ENCODE results near the gene AASDHPPT.
"Not testable (repeated sequence)": the region's sequence is repeated elsewhere in the genome, so short reads cannot be mapped to it uniquely, and the experiment has no call there.

AASDHPPT gene, protein sequence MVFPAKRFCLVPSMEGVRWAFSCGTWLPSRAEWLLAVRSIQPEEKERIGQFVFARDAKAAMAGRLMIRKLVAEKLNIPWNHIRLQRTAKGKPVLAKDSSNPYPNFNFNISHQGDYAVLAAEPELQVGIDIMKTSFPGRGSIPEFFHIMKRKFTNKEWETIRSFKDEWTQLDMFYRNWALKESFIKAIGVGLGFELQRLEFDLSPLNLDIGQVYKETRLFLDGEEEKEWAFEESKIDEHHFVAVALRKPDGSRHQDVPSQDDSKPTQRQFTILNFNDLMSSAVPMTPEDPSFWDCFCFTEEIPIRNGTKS

DNA sequence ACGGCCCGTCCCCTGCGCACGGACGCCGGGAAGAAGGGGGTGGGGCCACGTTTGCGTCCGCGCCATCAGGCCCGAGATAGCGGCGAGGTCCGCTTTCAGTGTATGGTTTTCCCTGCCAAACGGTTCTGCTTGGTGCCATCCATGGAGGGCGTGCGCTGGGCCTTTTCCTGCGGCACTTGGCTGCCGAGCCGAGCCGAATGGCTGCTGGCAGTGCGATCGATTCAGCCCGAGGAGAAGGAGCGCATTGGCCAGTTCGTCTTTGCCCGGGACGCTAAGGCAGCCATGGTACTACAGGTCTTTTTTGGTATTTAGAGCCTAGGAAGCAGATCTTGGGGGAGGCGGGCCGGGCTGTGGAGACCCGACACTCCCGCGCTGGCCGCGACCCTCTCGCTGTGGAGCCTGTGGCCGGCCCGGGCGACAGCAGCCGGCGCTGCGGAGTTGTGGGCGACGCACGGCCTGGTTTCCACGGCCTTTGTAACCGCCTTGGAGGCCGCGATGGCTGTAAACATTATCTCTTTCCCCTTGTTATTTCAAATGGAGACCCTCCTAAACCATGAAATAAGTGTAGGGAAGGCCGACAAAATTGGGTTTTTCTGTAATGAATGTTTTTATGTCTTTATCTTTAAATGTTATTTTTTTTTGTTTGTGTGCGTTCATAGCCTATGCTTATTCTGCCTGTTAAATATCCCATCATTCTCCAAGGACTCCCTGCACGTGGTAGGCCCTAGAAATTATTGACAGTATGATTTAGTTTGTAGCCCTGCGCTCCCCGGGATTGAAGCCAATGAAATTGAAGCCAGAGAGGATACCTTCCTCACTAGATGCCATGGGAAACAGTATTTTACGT is at the start of gene AASDHPPT:
Gene AASDHPPT, plus strand, starts transcription at position 54 of the 847 bp plus-strand sequence. Its CDS starts 49 bp downstream, at position 103.
- DNase-seq (ENCODE audit: low spot score) = peak; percentile 30

DNA sequence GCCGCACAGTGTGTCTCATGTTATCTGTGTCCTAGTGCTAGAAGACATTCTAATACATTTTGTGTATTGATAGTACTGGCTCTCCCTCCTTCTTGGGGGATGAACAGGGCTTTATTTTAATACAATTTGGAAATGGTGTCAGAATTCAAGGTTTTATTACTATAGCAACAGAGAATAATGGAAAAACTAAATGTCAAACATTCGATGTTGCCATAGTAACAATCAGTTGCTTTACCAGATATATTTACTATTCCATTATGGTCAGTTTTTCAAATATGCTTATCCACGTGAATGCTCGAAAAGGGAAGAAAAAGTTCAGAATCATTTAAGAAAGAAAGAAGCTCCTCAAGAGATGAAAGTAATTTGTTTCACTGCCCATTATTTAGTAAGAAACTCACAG is 46.9 kb upstream of the AASDHPPT start:
- no peak for DNase-seq (ENCODE audit: low spot score)

DNA sequence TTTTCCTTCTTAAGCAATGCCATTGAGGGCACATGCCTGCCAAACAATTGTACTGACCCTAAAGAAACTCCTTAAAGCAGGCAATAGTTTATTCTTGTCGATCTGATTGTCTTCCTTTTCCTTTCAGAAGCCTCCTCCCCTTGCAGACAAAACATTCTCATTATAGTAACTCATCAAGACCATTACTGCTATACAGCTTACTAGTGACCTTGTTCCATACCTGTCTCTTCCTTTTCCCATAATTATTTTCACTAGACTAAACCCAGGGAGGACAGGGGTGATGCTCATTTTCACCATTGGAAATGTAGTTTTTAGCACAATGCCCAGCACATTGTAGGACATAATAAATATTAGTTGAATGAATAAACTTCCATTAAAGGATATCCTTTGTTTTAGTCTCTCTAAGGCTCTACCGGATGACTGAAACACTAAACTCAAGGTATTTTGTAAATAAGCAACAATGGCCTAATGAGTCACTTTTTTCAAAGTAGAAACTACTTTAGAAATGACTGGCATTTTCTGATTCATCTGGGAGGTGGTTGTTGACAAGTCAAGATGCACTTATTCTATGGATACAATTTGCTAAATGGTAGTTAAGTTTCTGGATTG is 46.2 kb upstream of the AASDHPPT start:
- peak; percentile 90 for DNase-seq (ENCODE audit: low spot score)

DNA sequence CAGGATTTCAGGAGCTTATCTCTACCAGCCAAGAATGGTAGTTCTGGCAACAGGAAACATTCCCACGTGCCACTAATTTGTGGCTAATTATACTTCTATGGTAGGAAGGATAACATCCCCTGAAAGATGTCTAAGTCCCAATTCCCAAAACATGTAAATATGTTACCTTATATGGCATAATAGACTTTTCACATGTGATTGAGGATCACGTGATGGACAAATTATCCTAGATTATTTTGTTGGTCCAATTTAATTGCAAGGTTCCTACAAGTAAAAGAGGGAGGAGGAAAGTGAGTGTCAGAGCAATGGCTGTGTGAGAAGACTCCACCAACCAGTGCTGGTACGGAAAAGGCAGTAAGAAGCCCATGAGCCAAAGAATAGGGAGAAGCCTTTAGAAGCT is 45.5 kb upstream of the AASDHPPT start:
- DNase-seq (ENCODE audit: low spot score) = no peak

DNA sequence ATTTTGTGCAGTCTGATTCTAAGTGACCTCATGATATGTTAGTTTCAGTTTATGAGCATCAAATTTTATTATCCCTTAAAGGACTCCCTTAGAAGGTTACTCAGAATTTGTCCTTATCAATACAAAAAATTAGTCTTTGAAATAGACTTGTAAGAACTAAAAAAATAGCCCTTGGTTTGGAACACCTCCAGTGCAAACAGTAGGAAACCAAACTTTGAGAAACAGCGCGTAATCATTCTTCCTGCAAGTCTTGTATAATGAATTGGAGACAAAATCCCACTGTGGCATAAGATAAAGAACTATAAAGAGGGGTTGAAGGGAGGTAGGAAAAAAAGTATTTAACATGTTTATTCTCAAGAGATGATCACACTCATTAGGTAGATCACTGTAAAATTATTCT is 44.6 kb upstream of the AASDHPPT start:
- DNase-seq (ENCODE audit: low spot score) = no peak

DNA sequence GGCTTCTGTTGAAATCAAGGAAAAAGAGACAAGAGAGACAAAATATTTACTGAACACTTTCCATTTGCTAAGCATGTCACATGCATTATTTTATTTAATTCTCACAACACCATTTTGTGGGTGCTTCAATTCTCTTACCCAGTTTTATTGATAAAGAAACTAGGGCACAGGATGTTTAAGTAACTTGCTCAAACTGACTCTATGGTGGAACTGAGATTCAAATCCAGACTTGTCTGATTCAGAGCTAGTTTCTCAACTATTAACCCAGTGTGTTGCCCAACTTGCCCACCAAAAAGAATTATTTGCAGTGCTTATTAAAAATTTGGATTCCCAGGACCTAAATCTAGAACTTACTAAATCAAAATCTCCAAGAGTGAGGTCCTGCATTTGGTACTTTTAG is 33.9 kb upstream of the AASDHPPT start:
- no peak for DNase-seq (ENCODE audit: low spot score)

DNA sequence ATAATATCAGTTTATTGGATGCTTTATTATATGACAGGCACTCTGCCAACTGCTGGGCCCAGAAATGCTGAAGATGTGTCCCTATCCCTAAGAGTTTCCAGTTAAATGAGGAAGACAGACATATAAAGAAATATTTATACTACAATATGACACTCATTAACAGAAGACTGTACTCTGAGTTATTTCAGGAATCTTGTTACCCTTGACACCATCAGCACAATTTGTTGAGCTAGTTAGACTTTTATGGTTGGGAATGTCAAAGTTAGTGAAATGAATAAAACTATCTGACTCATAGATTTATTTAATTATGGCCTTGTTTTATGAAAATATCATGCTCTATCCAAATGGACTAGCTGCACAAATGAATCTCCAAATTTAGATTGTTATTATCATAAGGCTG is 29.8 kb upstream of the AASDHPPT start:
- DNase-seq (ENCODE audit: low spot score) = no peak

DNA sequence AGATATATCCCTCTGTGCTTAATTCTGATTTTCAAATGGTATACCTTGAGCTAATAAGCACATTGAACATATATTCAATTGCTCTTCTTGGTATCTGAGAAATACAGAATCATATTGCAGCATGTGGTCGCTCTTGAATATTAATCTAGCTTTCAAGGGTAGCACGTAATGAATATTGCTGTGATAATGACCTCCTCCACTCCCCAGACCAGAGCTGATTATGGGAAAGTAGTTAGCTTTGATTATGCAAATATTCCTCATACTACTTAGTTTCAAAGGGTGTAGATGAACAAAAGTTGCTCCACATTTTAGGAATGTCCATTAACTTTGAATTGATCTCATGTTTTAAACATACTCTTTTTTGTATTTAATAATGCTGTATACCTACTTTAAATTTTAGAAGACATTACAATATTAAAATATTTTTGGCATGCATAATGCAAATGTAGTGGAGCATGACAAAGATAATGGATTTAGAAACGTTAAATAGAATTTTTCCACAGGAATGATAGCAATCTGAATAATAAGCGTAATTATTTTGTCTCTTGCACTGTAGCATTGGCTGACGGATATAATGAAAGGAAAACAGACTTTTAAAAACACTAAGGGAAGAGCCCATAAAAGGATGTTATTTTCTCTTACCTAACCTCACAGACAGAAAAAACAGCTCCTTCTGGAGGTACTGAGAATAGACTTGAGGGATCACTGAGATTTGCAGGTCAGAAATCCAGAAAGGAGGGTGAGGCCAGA is 27.6 kb upstream of the AASDHPPT start:
- no peak for DNase-seq (ENCODE audit: low spot score)

DNA sequence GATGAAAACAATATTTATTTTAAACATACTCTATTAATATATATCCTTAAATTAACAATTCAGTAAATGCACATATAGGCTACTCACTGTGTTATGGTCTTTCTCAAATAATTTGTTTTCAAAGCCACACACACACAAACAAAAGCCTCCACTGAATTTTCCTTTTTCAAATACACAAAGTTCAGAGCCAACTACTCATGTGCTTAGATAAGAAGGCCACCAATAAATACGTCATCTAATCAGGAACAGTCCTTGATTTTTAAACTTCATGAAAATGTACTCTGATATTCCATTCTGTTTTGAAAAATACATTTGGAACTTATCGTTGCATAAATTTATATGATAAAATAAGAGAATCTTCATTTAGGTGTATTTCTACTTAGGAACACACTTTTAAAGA is 26.4 kb upstream of the AASDHPPT start:
- DNase-seq (ENCODE audit: low spot score) = no peak

DNA sequence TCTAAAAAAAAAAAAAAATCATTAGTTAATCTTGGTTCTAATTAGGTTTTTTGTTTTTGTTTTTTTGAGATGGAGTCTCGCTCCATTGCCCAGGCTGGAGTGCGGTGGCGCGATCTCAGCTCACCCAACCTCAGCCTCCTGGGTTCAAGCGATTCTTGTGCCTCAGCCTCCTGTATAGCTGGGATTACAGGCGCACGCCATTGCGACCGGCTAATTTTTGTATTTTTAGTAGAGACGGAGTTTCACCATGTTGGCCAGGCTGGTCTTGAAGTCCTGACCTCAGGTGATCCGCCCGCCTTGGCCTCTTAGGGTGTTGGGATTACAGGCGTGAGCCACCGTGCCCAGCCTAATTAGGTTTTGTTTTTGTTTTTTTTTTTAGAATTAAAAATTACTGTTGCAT is 19.1 kb upstream of the AASDHPPT start:
- not testable (repeated sequence) for DNase-seq (ENCODE audit: low spot score)

DNA sequence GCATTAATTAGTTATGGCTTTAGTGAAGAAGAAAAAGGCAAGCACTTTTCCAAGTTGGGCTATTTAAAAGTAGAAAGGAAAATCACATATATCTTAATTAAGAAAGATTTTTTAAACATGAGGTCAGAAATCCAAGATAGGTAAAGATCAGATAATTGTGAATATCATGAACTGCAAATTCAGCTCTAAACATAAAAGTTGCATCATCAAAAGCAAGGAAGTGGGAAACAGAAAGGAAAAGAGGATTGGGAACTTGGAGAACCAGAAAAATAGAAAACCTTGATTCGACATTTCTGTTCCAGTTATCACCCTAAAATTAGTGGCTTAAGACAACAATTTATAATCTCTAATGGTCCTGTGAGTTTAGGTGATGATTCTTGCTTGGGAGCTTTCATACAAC is 17.8 kb upstream of the AASDHPPT start:
- no peak for DNase-seq (ENCODE audit: low spot score)

DNA sequence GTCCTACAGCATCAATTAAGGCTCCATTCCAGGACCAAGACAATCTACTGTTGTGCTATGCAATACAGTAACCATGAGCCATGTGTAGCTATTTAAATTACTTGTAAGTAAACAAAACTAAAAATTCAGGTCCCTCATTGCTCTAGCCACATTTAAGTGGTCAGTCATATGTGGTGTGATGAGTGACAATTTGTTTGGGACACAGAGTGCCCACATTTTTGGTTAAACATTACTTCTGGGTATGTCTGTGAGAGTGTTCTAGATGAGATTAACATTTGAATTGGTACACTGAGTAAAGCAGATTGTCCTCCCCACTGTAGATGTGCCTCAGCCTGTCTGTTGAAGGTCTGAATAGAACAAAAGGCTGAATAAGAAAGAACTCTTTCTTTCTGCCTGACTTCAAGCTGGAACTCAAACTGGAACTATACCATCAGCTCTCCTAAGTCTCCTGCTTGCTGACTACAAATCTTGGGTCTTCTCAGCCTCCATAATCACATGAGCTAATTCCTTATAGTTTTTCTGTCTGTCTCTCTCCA is 16.1 kb upstream of the AASDHPPT start:
- no peak for DNase-seq (ENCODE audit: low spot score)

DNA sequence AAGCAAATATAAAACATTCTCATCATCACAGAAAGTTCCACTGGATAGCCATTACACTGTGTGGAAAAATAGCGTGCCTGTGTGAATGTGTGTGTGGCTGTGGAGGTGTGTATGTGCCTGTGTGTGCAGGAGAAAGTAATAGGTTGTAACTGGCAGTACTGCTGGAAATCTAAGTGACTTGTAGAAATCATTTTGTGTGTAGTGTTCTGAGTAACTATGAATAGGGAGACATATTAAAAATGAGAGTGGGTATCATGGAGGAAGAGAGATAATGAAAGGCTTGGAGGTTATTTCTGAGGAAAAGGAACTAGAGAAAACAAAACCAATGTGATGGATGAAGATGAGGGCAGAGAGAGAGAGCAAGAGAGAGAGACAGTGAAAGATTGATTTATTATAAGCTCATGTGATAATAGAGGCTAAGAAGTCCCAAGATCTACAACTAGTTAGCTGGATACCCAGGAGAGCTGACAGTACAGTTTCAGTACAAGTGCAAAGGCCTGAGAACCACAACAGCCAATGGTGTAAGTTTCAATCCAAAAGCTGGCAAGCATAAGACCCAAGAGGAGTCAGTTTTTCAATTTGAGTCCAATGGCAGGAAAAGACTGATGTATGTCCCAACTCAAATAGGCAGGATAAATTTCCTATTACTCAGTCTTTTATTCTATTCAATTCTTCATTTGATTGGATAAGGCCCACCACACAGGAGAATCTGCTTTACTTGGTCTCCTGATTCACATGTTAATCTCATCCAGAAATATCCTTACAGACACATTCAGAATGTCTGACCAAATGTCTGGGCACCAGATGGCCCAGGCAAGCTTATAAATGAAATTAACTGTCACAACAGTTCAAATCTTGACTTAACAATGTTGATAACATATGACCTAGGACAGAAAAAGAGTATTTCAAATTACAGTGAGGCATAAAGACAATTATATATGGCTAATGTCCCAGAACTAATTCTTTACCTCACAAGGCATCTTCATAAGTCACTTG is 15.2 kb upstream of the AASDHPPT start:
- DNase-seq (ENCODE audit: low spot score) = no peak

DNA sequence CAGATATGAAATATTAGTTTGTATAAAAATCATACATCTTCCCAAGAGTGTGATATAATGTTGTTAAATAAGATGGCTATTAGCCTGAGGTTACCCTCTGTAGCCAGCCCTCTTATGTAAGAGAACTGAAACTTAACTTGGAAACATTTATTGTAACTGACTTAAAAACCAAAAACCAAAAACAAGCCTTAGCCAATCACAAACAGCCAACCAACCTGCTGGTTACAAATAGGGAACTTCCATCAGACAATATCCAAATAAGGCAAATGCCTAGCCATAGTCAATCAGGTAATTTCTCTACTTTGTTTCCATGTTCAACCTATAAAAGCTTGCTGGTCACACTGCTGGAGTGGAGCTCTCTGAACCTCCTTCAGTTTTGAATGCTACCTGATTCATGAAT is 14.5 kb upstream of the AASDHPPT start:
- DNase-seq (ENCODE audit: low spot score) = no peak

DNA sequence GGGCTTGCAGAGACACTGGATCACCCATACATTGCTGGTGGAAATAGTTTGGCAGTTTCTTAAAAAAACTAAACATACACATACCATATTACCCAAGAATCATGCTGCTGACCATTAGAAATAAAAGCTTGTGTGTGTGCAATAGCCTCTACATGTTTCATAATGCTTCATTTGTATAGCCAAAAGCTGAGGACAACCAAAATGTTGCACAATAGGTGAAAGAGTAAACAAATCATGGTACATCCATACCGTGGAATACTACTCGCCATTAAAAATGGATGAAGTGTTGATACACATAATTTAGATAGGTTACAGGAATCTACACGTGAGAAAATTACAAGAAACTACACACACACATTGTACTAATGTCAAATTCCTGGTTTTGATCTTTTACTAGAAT is 6.9 kb upstream of the AASDHPPT start:
- DNase-seq (ENCODE audit: low spot score) = no peak

DNA sequence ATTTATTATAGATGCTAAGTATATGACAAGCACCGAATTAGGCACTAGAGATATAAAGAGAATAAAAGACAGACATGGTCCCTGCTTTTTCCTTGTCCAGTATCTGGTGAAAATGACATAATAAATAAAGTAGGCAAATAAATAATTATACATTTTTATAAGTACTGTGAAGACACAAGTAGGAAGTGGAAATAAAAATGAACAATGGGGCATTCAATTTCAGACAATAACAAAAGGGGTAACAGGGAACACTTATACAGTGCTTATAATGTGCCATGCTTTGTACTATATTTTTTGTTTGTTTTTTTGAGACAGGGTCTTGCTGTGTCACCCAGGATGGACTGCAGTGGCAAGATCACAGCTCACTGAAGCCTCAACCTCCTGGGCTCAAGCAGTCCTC is 4.7 kb upstream of the AASDHPPT start:
- DNase-seq (ENCODE audit: low spot score) = no peak

DNA sequence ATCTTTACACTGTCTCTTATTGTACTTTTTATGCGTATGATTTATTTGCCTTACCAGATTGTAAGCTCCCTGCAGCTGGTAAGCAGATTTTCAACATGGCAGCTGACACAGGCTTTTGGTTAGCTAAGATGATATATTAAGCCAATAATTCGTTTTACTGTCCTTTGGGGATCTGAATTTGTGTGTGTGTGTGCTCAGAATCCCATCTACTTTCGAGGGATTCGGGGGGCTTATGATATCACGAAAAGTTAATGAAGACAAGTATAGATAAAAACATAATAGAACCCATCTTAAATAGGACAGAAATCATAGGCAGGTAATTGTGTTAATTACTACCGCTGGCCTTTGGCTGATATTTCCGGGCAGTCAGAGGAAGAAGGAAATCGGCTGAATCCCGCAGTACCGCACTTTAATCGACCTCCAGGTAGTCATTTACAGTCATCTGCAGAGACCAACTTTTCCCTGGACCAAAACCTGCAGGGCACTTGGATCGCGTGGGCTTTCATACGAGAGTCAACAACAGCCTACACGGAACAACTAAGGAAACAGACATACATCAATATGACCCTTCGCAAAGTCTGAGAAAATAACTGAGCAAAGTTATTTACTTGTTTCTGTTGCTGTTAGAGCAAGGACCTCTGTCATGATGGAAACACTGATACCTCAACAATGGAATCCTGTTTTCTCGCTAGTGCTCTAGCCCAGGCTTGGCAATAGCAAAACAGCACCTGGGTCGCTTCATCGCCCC is 1.1 kb upstream of the AASDHPPT start:
- no peak for DNase-seq (ENCODE audit: low spot score)

DNA sequence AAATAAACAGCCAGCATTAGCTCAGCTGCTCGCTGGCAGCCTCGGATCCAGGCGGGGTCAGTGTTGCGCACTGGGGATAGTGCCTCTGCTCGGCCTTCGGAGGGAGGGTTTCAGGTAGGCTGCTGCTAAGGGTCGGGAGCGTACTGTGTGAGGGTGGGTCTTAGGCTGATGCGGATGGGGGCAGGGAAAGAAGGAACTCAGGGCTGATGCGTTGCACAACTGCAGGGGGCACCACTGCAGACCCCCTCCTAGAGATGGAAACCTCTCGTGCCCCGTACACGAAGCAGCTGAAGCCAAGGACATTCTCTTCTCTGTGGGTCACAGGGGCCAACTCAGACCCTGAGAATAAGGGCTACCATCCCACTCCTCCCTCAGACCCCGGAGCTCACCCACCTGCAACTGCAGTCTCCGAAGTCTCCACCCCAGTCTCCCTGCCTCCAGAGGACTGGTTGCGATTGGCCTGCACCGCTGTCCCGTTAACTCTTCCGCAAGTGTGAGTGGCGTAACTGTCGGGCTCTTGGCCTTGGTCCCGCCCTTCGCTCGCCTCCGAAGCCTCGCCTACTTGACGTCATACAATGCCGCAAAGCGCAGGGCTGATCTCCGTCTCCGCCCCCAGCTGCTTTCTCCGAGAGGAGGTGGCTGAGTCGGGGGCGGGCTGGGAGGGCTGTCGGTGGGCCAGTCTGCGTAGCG is 398 bp upstream of the AASDHPPT start, which contains the start of gene KBTBD3:
Gene KBTBD3, minus strand, starts transcription at position 429 of the 690 bp plus-strand sequence. CDS start 18,250 bp downstream, outside the sequence.
- DNase-seq (ENCODE audit: low spot score) = peak; percentile 97

DNA sequence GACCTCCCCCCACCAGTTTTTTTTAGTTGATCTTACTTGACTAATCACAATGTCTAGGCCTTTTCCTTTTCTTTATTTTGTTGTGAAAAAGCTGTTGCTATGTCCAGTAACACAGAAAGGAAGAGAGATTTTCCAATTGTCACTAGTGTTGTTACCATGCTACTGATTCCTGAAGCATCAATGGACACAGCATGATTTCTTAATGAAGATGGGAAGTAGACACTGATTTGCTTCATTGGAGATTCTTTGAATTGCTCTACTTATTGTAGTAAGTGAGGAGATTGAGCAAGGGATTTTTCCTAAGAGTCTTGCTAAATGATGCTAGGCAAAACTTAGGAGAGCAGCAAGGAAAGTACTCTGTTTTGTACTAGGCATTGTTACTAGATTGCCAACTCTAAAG is 4.6 kb downstream of the AASDHPPT start:
- no peak for DNase-seq (ENCODE audit: low spot score)

Data from kidney capillary endothelial cell (primary cell).